ENCODE results near the gene PEAK1. TPM values are rescaled to one million over a fixed set of nuclear protein-coding genes. Genes with fewer than 3 reads are reported as not detected.

PEAK1 gene
- total RNA-seq, 4 donors from 2014 or later = 14.5 to 31.1 (median 25.9) TPM

GRCh38 chr15:77398927-77399326 lies 21.0 kb downstream of the PEAK1 start:
- H3K4me1 ChIP-seq = no peaks in the 10 kb centered on the region
- DNase-seq (ENCODE audit: low spot score in 2 of 2) = no peak
- H3K27ac ChIP-seq = no peak overlapping the region
- TF ChIP-seq EP300 (IDR thresholded peaks at IDR 0.05) = no peak
- 92% methylated on average over 1 of the region's 1 CpG for WGBS
- no peaks in the 10 kb centered on the region for H3K27me3 ChIP-seq
- no peak overlapping the region for H3K4me3 ChIP-seq
- H3K9me3 ChIP-seq = peaks cover 11% of the 10 kb centered on the region
- no peaks in the 10 kb centered on the region for H3K36me3 ChIP-seq

GRCh38 chr15:77396692-77397091 lies 23.2 kb downstream of the PEAK1 start:
- TF ChIP-seq POLR2A (IDR thresholded peaks at IDR 0.05) (no peak), EP300 (IDR thresholded peaks at IDR 0.05) (no peak), CTCF (IDR thresholded peaks at IDR 0.05) (no peak), POLR2AphosphoS5 (IDR thresholded peaks at IDR 0.05) (no peak)
- no peak overlapping the region for H3K4me3 ChIP-seq
- no peaks in the 10 kb centered on the region for H3K27me3 ChIP-seq
- no peaks in the 10 kb centered on the region for H3K4me1 ChIP-seq
- DNase-seq (ENCODE audit: low spot score in 2 of 2) = no peak
- no peak overlapping the region for H3K27ac ChIP-seq
- WGBS = 97% methylated on average over 1 of the region's 1 CpG
- H3K9me3 ChIP-seq = peaks cover 11% of the 10 kb centered on the region
- no peaks in the 10 kb centered on the region for H3K36me3 ChIP-seq

GRCh38 chr15:77395013-77395774 lies 24.7 kb downstream of the PEAK1 start:
- H3K27ac ChIP-seq = no peak overlapping the region
- no peak overlapping the region for H3K4me3 ChIP-seq
- H3K36me3 ChIP-seq = no peaks in the 10 kb centered on the region
- H3K9me3 ChIP-seq = peaks cover 11% of the 10 kb centered on the region
- DNase-seq (ENCODE audit: low spot score in 2 of 2) = no peak
- H3K4me1 ChIP-seq = peaks cover 10% of the 10 kb centered on the region
- no peaks in the 10 kb centered on the region for H3K27me3 ChIP-seq
- TF ChIP-seq EP300 (IDR thresholded peaks at IDR 0.05) = no peak
- TF ChIP-seq POLR2AphosphoS5 (IDR thresholded peaks at IDR 0.05) = no peak
- no peak for TF ChIP-seq CTCF (IDR thresholded peaks at IDR 0.05)
- TF ChIP-seq POLR2A (IDR thresholded peaks at IDR 0.05) = no peak
- 99% methylated on average over 3 of the region's 3 CpGs for WGBS

- peaks cover 10% of the 10 kb centered on the region for H3K4me1 ChIP-seq
- no peaks in the 10 kb centered on the region for H3K36me3 ChIP-seq
- H3K27me3 ChIP-seq = no peaks in the 10 kb centered on the region
- no peak for DNase-seq (ENCODE audit: low spot score in 2 of 2)
- H3K4me3 ChIP-seq = no peak overlapping the region
- TF ChIP-seq CTCF (IDR thresholded peaks at IDR 0.05) (no peak), EP300 (IDR thresholded peaks at IDR 0.05) (no peak), POLR2AphosphoS5 (IDR thresholded peaks at IDR 0.05) (no peak), POLR2A (IDR thresholded peaks at IDR 0.05) (no peak)
- H3K27ac ChIP-seq = no peak overlapping the region
- H3K9me3 ChIP-seq = no peaks in the 10 kb centered on the region
Observed at GRCh38 chr15:77393471-77393840, 26.4 kb downstream of the PEAK1 start.

GRCh38 chr15:77392762-77393470 lies 27.0 kb downstream of the PEAK1 start:
- H3K4me1 ChIP-seq = peaks cover 10% of the 10 kb centered on the region
- no peak overlapping the region for H3K27ac ChIP-seq
- DNase-seq (ENCODE audit: low spot score in 2 of 2) = no peak
- TF ChIP-seq EP300 (IDR thresholded peaks at IDR 0.05) (no peak), POLR2A (IDR thresholded peaks at IDR 0.05) (no peak), POLR2AphosphoS5 (IDR thresholded peaks at IDR 0.05) (no peak), CTCF (IDR thresholded peaks at IDR 0.05) (no peak)
- H3K36me3 ChIP-seq = no peaks in the 10 kb centered on the region
- no peak overlapping the region for H3K4me3 ChIP-seq
- H3K27me3 ChIP-seq = no peaks in the 10 kb centered on the region
- 100% methylated on average over 7 of the region's 7 CpGs for WGBS
- no peaks in the 10 kb centered on the region for H3K9me3 ChIP-seq

All from suprapubic skin (tissue), 4 donors.